H1 (cell line): Measurements from ENCODE around the gene PRSS12. TPM values are rescaled to one million over a fixed set of nuclear protein-coding genes. Genes with fewer than 3 reads are reported as not detected.

ENCODE experiments used
- POLR2A ChIP-seq, 2 experiments: IDR thresholded peaks; 1 replicate in 1 of 2; 2 replicates in 1 of 2; pipeline ENCODE4 v1.6.1; 2011; ENCODE audit warnings: low read depth in 2 of 2, low read length in 2 of 2, mild to moderate bottlenecking in 2 of 2; ENCODE audit errors: control extremely low read depth in 1 of 2
- POU5F1 ChIP-seq: IDR thresholded peaks from 2 replicates; pipeline ENCODE4 v1.6.1; 2011; ENCODE audit warnings: low read depth, mild to moderate bottlenecking, low read length, moderate library complexity
- SIN3A ChIP-seq, 2 experiments: IDR thresholded peaks in 1 of 2; conservative IDR thresholded peaks in 1 of 2; 2 replicates each; pipeline ENCODE4 v1.6.1; 2011 to 2012; ENCODE audit warnings: low read length in 2 of 2, improper control_type of control experiment in 1 of 2, low read depth in 1 of 2, mild to moderate bottlenecking in 1 of 2
- TAF1 ChIP-seq: IDR thresholded peaks from 2 replicates; pipeline ENCODE4 v1.6.1; 2011; ENCODE audit warnings: mild to moderate bottlenecking, low read depth, low read length
- polyA plus RNA-seq, 7 experiments: library from polyadenylated mRNA; depleted of rRNA in 3 of 7; stranded (reverse) in 5 of 7; unstranded in 2 of 7; fragments of >200 nt in 5 of 7; fragments of 200-250 nt in 2 of 7; gene quantifications; 1 replicate in 5 of 7; 2 replicates in 1 of 7; 4 replicates in 1 of 7; pipeline versions ENCODE4 v1.2.1 to v1.2.3, GENCODE V29; 2011 to 2013; ENCODE audit warnings: missing spikeins in 2 of 7, mixed read lengths in 2 of 7
- total RNA-seq: library from RNA; stranded (reverse); fragmentation: NEBNext Ultra II Directional; extraction: Animal tissue kit (Norgen Biotek cat#: 25700); gene quantifications from 2 replicates; pipeline ENCODE4 v1.2.1, GENCODE V29; 2021

Gene PRSS12
- total and polyA plus RNA-seq, 2 of the 8 experiments (the other 6 are each of a cell fraction or from before 2014, with no cell fraction given), result 2.6 to 9.3 TPM

DNA sequence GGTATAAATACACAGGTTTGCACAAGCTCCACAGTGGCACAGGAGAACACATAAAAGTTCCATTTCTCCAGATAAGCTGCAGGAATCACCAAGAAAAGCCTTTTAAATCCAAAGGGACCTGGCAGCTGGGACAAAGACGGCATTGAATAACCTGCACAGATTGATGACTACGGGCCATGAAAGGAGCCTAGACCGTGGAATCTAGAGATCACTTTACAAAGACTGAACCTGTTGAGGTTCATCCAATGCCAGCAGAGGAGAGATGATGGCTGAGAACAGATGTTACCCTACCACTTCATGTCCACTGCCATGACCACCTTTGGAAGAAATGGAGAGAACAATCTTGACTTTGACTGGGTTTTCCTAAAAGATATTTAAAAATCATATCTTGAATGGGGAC lies 88.7 kb downstream of the PRSS12 start (continued):
- no peak for TF ChIP-seq POU5F1
- TF ChIP-seq SIN3A (conservative IDR thresholded peaks at IDR 0.05 in 1 of 2, IDR thresholded peaks at IDR 0.05 in 1 of 2; ENCODE audit: low read depth in 1 of 2, low read length in 2 of 2), result no peak
- no peak for TF ChIP-seq TAF1
- no peak for TF ChIP-seq POLR2A (IDR thresholded peaks at IDR 0.05; ENCODE audit: control extremely low read depth in 1 of 2, low read depth in 2 of 2, low read length in 2 of 2)
